Tibial nerve (tissue), 4 donors: ENCODE data around the gene PEMT. TPM values are rescaled to one million over a fixed set of nuclear protein-coding genes. Genes with fewer than 3 reads are reported as not detected.
A peak's percentile ranks its signal among the peaks of the same experiment; 100 is the strongest.

Source experiments
- DNase-seq, 2 donors: peaks; one replicate each; pipeline ENCODE4 v3.0.0-alpha.2; 2019; ENCODE audit warnings: low spot score in 2 of 2
- H3K27ac ChIP-seq, 4 donors: fragments of 200-600 bp; sonication (generic) in 3 of 4; one replicate each; pipeline ENCODE4 v1.5.1; 2017 to 2019; ENCODE audit warnings: mild to moderate bottlenecking in 1 of 4
- H3K27me3 ChIP-seq, 2 donors: fragments of 200-600 bp; sonication (generic) in 1 of 2; one replicate each; pipeline versions ENCODE4 v1.5.1 to v1.6.0; 2017 to 2019
- H3K36me3 ChIP-seq, 3 donors: fragments of 200-600 bp; sonication (generic); one replicate each; pipeline ENCODE4 v1.5.1; 2018 to 2019
- H3K4me1 ChIP-seq, 4 donors: fragments of 200-600 bp; sonication (generic) in 3 of 4; one replicate each; pipeline ENCODE4 v1.5.1; 2017 to 2019
- H3K4me3 ChIP-seq, 4 donors: fragments of 200-600 bp; sonication (generic) in 3 of 4; one replicate each; pipeline ENCODE4 v1.5.1; 2017 to 2019; ENCODE audit warnings: mild to moderate bottlenecking in 1 of 4, moderate library complexity in 1 of 4
- H3K9me3 ChIP-seq, 4 donors: fragments of 200-600 bp; sonication (generic) in 3 of 4; one replicate each; pipeline ENCODE4 v1.5.1; 2017 to 2019
- EP300 ChIP-seq, 2 donors: sonication (generic); formaldehyde crosslinking; IDR thresholded peaks; one replicate each; pipeline ENCODE4 v1.6.1; 2017; ENCODE audit warnings: antibody characterized with exemption in 2 of 2, mild to moderate bottlenecking in 1 of 2
- POLR2A ChIP-seq, 2 donors: fragments of 450-650 bp; IDR thresholded peaks; one replicate each; pipeline ENCODE4 v1.6.1; 2017; ENCODE audit warnings: antibody characterized with exemption in 2 of 2, mild to moderate bottlenecking in 2 of 2, moderate library complexity in 2 of 2
- WGBS, 2 donors: methylation state at CpG; one replicate each; pipeline ENCODE4 v1.1.5; 2018; 5-methylcytosine and 5-hydroxymethylcytosine counted together
- total RNA-seq, 4 donors: library from RNA; depleted of rRNA; stranded (reverse); fragments of >200 nt; gene quantifications; one replicate each; pipeline ENCODE4 v1.1.0, GENCODE V29; 2016
- TF ChIP-seq, protein P1 (sequence below), 5 experiments: fragments of 200-600 bp in 3 of 5; fragments of 450-650 bp in 2 of 5; sonication (generic) in 3 of 5; IDR thresholded peaks; one replicate each; pipeline ENCODE4 v1.5.1; 2016 to 2019; ENCODE audit warnings: antibody characterized with exemption in 5 of 5, mild to moderate bottlenecking in 3 of 5, moderate library complexity in 2 of 5

PEMT gene
- total RNA-seq, 4 donors from 2014 or later, result 29.5 to 80.8 (median 58.8) TPM

DNA sequence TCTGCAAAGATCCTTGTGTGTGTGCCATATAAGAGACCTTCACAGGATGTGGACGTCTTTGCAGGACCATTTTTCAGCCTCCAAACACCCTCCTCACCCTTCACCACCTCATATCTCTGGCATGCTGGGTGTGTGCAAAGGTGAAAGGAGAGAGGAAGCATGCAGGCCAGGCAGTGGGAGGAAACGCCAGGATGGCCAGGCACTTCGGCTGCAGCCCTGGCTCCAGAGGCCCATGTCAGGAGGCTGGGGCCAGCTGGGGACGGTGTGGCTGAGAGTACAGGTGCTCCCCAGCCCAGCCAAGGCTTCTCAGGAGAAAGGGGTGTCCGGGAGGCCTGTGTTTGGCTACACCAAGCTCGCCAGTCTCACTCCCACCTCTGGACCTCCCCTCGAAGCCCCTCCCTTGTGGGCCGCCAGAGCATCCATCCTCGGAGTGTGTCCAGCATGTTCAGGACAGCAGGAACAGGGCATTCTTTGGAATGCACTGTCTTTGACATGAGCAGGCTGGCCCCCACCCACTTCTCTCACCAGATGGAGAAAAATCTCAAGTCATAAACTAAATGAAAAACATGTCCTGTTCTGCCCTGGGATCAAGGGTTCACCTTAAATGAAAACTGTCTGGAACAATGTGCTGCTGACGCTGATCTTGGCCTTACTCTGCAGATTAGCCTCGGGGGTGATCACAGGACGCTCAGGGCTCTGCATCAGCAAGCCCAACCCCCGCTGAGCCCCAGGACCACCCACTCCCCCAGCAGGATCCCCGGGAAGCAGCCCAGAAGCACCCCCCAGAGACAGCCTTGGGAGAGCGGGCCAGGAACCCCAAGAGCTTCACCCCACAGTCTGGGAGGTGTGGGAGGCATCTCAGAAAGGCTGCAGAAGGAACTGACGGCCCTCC is 15.9 kb downstream of the PEMT start:
- 45 to 47% methylated on average over 14 to 16 of the region's 16 CpGs for WGBS, 2 donors
- H3K4me3 ChIP-seq, result no peak overlapping the region
- peaks cover 0 to 29% (median 0%) of the 10 kb centered on the region in 3 donors for H3K36me3 ChIP-seq
- H3K27me3 ChIP-seq, result no peaks in the 10 kb centered on the region
- TF ChIP-seq, protein P1, sequence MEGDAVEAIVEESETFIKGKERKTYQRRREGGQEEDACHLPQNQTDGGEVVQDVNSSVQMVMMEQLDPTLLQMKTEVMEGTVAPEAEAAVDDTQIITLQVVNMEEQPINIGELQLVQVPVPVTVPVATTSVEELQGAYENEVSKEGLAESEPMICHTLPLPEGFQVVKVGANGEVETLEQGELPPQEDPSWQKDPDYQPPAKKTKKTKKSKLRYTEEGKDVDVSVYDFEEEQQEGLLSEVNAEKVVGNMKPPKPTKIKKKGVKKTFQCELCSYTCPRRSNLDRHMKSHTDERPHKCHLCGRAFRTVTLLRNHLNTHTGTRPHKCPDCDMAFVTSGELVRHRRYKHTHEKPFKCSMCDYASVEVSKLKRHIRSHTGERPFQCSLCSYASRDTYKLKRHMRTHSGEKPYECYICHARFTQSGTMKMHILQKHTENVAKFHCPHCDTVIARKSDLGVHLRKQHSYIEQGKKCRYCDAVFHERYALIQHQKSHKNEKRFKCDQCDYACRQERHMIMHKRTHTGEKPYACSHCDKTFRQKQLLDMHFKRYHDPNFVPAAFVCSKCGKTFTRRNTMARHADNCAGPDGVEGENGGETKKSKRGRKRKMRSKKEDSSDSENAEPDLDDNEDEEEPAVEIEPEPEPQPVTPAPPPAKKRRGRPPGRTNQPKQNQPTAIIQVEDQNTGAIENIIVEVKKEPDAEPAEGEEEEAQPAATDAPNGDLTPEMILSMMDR (IDR thresholded peaks at IDR 0.05), result no peak
- peak in 1 of 2 donors; percentile 63 for TF ChIP-seq EP300 (IDR thresholded peaks at IDR 0.05)
- TF ChIP-seq POLR2A (IDR thresholded peaks at IDR 0.05), result no peak
- DNase-seq, result peak in 1 of 2 donors; percentile 46
- peaks cover 0 to 42% (median 4%) of the 10 kb centered on the region in 4 donors for H3K4me1 ChIP-seq
- no peaks in the 10 kb centered on the region for H3K9me3 ChIP-seq
- H3K27ac ChIP-seq, result peak overlapping the region in 3 of 4 donors; percentile 7 to 79 (median 34)

DNA sequence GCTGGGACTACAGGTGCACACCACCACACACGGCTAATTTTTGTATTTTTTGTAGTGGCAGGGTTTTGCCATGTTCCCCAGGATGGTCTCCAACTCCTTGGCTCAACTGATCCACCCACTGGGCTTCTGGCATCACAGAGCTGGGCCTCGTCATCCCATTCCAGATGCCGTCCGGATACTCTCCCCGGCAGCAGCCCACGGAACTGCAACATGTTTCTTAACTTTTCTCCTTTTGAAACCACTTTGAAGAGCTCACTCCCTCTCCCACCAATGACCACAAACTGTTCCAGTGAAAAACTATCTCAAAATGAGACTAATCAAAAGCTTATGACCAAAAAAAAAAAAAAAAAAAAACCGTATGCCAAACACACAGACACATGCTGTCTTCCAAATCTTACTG is 17.6 kb downstream of the PEMT start:
- H3K36me3 ChIP-seq, result peaks cover 0 to 30% (median 0%) of the 10 kb centered on the region in 3 donors
- DNase-seq, result peak in 1 of 2 donors; percentile 31

DNA sequence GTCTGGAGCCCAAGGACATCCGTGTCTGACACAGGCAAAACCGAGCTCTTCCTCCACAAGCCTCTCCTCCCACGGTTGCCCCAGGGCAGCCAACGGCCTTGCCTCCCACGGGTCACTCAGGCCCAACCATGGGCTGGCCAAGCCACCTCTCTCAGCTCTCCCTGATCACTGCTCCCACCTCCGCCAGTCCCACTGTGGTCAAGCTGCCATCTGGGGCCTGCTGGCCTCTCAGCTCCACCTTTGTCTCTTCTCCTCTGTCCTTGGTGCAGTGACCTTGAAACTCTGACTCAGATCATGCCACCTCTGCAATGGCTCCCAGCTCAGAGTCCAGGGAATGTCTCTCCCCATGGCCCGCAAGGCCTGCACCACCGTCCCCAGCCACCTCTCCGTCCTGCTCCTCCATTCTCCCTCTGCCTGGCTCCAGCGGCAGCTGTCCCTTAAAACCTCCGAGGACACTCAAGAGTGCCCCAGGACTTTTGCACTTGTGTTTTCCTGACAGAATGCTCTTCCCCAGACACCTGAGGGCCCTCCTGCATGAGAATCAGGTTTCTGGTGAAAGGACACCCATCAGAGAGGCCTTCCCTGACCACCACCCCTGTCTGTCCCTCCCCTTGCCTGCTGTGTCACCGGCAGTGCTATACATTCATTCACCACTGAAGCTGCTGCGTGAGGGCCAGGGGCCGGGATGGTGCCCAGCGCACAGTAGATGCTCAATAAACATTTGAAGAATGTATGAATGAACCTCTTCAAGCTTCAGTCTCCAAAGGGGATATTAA is 19.3 kb downstream of the PEMT start:
- no peak overlapping the region for H3K27ac ChIP-seq
- no peaks in the 10 kb centered on the region for H3K27me3 ChIP-seq
- H3K9me3 ChIP-seq, result no peaks in the 10 kb centered on the region
- H3K36me3 ChIP-seq, result peaks cover 0 to 30% (median 0%) of the 10 kb centered on the region in 3 donors
- H3K4me3 ChIP-seq, result no peak overlapping the region
- peaks cover 0 to 57% (median 12%) of the 10 kb centered on the region in 4 donors for H3K4me1 ChIP-seq
- TF ChIP-seq EP300 (IDR thresholded peaks at IDR 0.05) (no peak), POLR2A (IDR thresholded peaks at IDR 0.05) (no peak)
- TF ChIP-seq, protein P1 (IDR thresholded peaks at IDR 0.05), result no peak
- WGBS, 2 donors, result 75 to 85% methylated on average over 15 of the region's 15 CpGs
- no peak for DNase-seq

More for the DNA sequence above, 17.6 kb downstream of the PEMT start:
- Histone ChIP-seq H3K4me1 (peaks cover 0 to 43% (median 4%) of the 10 kb centered on the region in 4 donors), H3K27ac (peak overlapping the region in 2 of 4 donors; percentile 45 to 54), H3K9me3 (no peaks in the 10 kb centered on the region), H3K27me3 (no peaks in the 10 kb centered on the region), H3K4me3 (no peak overlapping the region)
- 76 to 87% methylated on average over 7 of the region's 7 CpGs for WGBS, 2 donors
- TF ChIP-seq, protein P1 (IDR thresholded peaks at IDR 0.05), result no peak
- TF ChIP-seq POLR2A (IDR thresholded peaks at IDR 0.05) (no peak), EP300 (IDR thresholded peaks at IDR 0.05) (no peak)

DNA sequence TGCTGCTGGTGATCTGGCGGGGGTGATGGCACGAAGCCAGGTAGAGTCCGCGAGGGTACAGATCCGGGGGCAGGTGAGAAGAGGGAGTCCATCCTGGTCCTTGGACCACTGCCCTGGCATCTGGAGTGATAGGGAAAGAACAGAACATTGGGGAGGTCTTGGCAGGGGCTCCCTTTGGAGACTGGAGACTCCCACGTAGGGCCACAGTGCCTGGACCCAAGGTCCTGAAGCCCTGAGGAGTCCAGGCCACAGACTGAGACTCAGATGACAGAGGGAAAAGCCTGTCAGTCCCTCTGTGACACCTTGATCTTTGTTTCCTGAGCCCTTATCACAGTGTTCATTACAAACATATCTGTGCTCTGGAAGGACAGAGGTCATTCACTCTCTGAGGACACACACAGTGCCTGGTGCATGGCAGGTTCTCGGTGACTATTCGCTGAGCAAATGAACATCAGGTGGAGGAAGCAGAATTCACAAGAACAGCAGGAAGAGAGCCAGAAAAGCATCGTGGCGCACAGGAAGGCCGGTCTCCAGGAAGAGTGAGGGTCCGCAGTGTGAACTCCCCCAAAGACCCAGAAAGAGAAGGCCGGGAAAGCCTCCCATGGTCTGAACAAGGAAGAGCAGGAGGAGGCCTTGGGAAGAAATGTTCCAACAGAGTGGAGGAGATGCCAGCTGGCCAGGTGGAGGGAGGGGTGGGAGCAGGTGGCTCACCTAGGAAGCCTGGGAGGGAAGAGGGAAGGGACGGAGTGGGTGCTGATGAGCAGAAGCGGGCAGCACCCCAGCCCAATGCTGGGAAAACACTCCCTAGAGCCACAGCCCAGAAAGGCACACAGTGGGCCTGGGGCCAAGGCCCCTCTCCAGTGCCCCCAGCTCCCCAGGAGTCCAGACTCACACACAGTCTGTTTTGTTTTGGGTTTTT is 20.5 kb downstream of the PEMT start:
- DNase-seq, result no peak
- Histone ChIP-seq H3K27me3 (no peaks in the 10 kb centered on the region), H3K9me3 (no peaks in the 10 kb centered on the region), H3K27ac (no peak overlapping the region), H3K36me3 (peaks cover 0 to 20% (median 0%) of the 10 kb centered on the region in 3 donors), H3K4me1 (peaks cover 0 to 57% (median 21%) of the 10 kb centered on the region in 4 donors), H3K4me3 (no peak overlapping the region)
- no peak for TF ChIP-seq EP300 (IDR thresholded peaks at IDR 0.05)
- no peak for TF ChIP-seq POLR2A (IDR thresholded peaks at IDR 0.05)
- TF ChIP-seq, protein P1 (IDR thresholded peaks at IDR 0.05), result no peak
- 75 to 90% methylated on average over 15 of the region's 15 CpGs for WGBS, 2 donors
